Omental fat pad (tissue), 4 donors: ENCODE data around the gene IKZF1. TPM values are rescaled to one million over a fixed set of nuclear protein-coding genes. Genes with fewer than 3 reads are reported as not detected.

Source experiments
- ATAC-seq: fragments of 150-250 bp; one replicate; pipeline ENCODE4 v1.9.1; 2016; ENCODE audit warnings: mild to moderate bottlenecking, moderate library complexity; ENCODE audit not compliant: low FRiP score
- DNase-seq: peaks from one replicate; pipeline ENCODE4 v3.0.0-alpha.2; 2019; ENCODE audit warnings: low spot score
- total RNA-seq, 4 donors: library from RNA; depleted of rRNA; stranded (reverse); fragments of >200 nt; gene quantifications; one replicate each; pipeline ENCODE4 v1.1.0, GENCODE V29; 2016
- TF ChIP-seq, protein P1 (sequence below), 3 donors: fragments of 450-650 bp; IDR thresholded peaks; one replicate each; pipeline ENCODE4 v1.5.1; 2016 to 2017; ENCODE audit warnings: antibody characterized with exemption in 3 of 3, mild to moderate bottlenecking in 3 of 3, moderate library complexity in 2 of 3

Gene IKZF1
- total RNA-seq, 4 donors from 2014 or later: 14.6 to 34.5 (median 21.7) TPM

DNA sequence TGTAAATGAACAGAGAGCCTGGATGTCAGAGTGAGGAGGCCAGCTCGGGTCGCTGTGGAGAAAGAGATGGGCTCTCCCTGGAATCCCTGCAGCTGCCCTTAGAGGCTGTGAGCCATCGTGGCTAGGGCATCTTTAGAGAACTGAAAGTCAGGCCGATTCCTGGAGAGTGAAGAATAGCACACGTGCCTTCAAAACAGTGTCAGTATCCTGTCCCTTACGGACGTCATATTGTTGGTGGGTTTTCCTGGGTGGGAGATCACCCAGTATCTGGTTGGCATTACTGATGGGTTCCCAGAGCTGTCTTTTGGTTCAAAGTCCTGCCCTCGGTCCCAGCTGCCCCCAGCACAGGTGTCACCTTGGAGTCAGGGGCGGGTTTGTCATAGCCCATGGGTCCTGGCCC lies 25.3 kb downstream of the IKZF1 start:
- ATAC-seq (no peak), DNase-seq (no peak)
- TF ChIP-seq, protein P1, sequence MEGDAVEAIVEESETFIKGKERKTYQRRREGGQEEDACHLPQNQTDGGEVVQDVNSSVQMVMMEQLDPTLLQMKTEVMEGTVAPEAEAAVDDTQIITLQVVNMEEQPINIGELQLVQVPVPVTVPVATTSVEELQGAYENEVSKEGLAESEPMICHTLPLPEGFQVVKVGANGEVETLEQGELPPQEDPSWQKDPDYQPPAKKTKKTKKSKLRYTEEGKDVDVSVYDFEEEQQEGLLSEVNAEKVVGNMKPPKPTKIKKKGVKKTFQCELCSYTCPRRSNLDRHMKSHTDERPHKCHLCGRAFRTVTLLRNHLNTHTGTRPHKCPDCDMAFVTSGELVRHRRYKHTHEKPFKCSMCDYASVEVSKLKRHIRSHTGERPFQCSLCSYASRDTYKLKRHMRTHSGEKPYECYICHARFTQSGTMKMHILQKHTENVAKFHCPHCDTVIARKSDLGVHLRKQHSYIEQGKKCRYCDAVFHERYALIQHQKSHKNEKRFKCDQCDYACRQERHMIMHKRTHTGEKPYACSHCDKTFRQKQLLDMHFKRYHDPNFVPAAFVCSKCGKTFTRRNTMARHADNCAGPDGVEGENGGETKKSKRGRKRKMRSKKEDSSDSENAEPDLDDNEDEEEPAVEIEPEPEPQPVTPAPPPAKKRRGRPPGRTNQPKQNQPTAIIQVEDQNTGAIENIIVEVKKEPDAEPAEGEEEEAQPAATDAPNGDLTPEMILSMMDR (IDR thresholded peaks at IDR 0.05): no peak

DNA sequence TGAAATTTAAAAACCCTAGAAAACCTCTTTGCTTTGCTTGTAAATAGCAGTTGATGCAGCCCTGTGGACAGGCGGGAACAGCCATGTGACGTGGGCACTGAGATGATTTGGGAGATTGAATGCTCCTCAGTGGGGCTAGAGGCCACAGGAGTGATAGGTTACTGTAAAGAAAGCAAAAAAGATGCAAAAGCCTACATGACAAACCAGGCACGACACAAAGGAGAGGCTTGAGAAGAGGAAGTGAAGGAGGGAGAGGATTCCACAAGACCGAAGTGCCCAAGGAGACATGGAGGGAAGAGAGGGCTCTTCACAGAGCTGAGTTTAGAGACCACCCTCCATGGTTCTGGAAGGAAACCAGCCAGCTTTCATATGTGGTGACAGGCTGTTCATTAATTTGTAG lies 25.7 kb downstream of the IKZF1 start:
- TF ChIP-seq, protein P1 (IDR thresholded peaks at IDR 0.05): no peak
- DNase-seq (no peak), ATAC-seq (no peak)

DNA sequence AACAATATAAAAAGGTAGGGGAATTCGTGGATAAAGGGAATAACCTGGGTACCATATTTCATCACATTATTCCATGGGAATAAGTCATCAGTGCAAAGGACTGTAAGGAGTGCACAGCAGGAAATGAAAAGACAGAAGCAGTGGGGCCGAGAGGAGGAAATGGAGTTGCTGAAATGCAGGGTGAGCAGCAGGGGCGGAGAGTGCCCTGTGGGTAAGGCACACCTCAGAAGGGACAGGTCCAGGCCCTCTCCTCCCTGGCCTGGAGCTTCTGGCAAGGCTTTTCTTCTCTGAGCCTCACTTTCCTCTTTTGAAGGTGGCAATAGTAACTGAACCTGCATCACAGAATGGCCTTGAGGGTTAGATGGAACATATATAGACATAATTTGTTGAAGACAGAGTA lies 26.2 kb downstream of the IKZF1 start:
- ATAC-seq: no peak
- no peak for DNase-seq
- TF ChIP-seq, protein P1 (IDR thresholded peaks at IDR 0.05): no peak

DNA sequence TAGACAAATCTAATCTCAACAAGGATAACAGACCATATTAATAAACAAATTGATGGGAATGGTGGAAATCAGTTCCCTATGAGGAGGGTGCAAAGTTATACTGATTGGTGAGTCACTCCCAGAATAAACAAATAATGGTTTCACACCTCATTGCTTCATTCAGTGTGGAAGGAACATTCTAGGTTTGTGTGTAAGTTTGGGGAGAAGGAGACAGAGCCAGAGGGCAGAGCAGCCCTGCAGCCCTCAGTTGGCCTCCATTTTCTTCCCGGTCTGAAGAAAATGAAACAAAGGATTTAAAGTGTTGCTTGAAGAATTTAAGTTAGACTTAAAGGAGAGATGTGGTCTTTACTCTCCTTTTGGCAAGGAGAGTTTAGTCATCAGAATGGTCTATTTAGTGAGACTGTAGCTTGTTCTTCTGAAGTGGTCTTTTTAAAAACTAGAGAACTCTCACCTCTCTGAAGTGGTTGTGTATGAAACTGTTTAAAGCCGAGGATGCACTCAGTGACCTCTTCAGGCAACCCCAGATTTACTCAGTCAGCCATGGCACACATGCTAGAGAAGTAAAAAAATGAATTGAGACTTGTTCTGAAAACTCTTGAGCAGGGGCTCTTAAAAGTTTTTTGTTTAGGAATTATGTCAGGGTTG lies 27.2 kb downstream of the IKZF1 start:
- TF ChIP-seq, protein P1 (IDR thresholded peaks at IDR 0.05): no peak
- DNase-seq (no peak), ATAC-seq (no peak)

DNA sequence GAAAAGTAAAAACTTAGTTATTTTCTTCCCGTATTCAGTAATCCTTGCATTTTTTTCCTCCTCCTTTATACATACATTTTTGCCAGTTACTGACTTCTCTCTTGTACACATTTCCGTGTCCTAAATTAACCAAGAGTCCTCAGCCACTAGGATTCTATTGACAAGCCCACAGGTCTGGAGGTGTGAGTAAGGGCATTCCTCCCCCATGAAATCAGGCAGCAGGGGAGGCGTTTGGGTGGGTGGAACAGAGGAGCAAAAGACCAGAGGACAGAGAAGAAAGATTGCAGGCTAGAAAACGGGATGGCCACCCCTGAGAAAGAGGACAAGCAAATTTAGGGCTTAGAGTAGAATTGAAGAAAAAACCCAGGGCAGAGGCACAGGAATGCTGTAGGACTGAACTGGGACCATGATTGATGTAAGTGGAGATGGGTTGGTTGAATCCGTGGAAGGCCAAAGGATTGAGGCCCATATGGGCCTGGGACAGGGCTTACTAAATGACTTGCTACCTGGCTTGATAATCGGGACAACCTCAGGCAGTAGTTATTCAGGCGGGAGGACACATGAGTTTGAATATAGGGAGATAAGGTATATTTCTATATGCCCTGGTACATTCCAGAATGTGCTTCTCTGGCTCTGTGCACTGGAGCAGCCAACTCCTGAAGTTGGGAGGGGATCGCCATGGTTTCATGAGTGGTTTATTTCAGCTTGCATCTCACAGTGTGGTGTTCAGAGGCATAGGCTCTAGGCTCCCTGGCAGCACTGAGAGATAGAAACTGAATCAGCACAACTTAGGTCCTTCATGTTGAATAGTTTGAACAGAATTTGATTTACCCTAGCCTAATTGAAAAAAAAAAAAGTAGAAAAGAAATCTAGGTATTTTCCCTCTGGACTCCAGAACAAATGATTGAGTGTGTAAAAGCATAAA lies 28.0 kb downstream of the IKZF1 start:
- ATAC-seq: no peak

DNA sequence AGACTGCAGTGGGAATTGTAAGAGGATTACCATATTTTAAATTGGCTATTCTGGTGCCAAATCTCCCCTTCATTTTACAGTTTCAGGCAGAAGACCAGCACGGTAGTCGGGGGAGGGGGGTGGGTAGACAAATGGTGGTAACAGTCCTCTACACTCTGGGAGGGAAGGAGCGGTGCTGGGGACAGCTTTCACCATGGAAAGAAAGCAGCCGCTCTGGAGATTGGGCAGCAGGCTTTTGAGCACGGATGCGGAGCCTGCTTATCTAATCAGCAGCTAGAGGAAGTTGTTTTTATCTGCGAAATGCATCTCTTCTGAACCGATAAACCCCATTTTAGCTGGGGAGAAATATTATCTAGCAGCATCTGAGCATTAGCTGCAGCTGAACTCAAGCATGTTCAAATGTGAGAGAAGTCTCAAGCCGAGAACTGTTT lies 28.7 kb downstream of the IKZF1 start:
- TF ChIP-seq, protein P1 (IDR thresholded peaks at IDR 0.05): no peak
- no peak for ATAC-seq

More for the DNA sequence above, 28.0 kb downstream of the IKZF1 start:
- DNase-seq: no peak
- TF ChIP-seq, protein P1 (IDR thresholded peaks at IDR 0.05): no peak

More for the DNA sequence above, 28.7 kb downstream of the IKZF1 start:
- no peak for DNase-seq
